Astrocyte of the cerebellum (primary cell): ENCODE data around the gene PSMB5.
A peak's percentile ranks its signal among the peaks of the same experiment; 100 is the strongest.

Source experiments
- DNase-seq: peaks from one replicate; pipeline ENCODE4 v3.0.0-alpha.2; 2011; ENCODE audit warnings: low read depth
- H3K4me3 ChIP-seq: 2 replicates; pipeline ENCODE4 v1.5.1; 2011; ENCODE audit warnings: mild to moderate bottlenecking, low read depth, low read length, moderate library complexity
- in situ Hi-C: cut with HindIII; loops from 2 replicates; pipeline ENCODE4 v1.10.0; 2017; ENCODE audit warnings: low sequenced_read_pairs
- TF ChIP-seq, protein P1 (sequence below): IDR thresholded peaks from 2 replicates; pipeline ENCODE4 v1.5.1; 2012; ENCODE audit warnings: low read length, low read depth, moderate library complexity, mild to moderate bottlenecking; ENCODE audit errors: missing control alignments

PSMB5 gene

DNA sequence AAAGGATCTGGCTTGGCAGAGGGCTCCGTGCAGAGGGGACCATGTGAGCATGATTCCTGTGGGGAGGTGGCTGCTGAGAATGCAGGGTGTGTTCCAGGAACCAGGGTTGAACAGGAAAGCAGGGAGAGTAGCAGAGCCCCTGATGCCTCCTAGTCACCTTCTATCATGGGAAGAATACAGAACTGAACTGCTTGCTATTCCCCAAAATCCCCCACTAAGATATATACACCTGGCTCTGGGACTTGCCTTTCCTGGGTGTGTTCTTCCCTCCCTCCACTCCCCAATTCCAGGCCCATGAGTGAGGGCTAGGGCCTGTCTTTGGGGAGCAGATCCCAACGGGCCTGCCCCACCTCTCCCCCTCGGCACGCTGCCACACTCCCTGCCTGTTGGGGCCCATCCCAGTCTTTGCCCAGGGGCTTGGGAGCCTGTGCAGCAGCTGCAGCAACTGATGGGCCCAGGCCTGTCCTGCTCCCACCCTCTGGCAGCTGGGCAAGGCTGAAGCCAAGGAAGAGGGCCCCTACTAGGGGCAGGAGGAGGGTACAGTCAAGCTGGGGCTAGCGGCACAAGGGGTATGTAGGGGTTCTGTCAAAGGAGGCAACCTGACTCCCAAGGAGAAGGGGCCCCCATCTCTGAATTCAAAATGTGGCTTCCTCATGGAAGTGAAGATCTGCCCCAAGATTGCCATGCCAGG, 55.6 kb downstream of the PSMB5 start:
- TF ChIP-seq, protein P1, sequence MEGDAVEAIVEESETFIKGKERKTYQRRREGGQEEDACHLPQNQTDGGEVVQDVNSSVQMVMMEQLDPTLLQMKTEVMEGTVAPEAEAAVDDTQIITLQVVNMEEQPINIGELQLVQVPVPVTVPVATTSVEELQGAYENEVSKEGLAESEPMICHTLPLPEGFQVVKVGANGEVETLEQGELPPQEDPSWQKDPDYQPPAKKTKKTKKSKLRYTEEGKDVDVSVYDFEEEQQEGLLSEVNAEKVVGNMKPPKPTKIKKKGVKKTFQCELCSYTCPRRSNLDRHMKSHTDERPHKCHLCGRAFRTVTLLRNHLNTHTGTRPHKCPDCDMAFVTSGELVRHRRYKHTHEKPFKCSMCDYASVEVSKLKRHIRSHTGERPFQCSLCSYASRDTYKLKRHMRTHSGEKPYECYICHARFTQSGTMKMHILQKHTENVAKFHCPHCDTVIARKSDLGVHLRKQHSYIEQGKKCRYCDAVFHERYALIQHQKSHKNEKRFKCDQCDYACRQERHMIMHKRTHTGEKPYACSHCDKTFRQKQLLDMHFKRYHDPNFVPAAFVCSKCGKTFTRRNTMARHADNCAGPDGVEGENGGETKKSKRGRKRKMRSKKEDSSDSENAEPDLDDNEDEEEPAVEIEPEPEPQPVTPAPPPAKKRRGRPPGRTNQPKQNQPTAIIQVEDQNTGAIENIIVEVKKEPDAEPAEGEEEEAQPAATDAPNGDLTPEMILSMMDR = no peak
- peak overlapping the region; percentile 91 for H3K4me3 ChIP-seq
- no peak for DNase-seq
- in situ Hi-C loops = no loop called here

DNA sequence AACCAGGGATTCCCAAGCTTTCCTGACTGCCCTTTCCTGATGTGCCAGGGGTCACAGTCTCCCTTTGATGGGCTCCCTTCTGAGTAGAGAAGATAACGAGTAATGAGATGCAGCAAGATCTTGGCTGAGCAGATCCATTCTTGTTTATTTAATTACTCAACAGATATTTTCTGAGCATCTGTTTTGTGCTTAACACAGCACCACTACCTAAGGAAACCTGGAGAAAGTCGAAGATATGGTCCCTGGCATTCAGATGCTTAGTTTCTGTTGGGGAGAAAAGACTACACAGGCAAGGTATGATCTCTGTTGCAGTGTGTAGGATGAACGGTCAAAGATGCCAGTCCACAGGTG, 56.2 kb downstream of the PSMB5 start:
- no peak for DNase-seq
- peak overlapping the region; percentile 91 for H3K4me3 ChIP-seq
- in situ Hi-C loops = no loop called here
- TF ChIP-seq, protein P1 = no peak

DNA sequence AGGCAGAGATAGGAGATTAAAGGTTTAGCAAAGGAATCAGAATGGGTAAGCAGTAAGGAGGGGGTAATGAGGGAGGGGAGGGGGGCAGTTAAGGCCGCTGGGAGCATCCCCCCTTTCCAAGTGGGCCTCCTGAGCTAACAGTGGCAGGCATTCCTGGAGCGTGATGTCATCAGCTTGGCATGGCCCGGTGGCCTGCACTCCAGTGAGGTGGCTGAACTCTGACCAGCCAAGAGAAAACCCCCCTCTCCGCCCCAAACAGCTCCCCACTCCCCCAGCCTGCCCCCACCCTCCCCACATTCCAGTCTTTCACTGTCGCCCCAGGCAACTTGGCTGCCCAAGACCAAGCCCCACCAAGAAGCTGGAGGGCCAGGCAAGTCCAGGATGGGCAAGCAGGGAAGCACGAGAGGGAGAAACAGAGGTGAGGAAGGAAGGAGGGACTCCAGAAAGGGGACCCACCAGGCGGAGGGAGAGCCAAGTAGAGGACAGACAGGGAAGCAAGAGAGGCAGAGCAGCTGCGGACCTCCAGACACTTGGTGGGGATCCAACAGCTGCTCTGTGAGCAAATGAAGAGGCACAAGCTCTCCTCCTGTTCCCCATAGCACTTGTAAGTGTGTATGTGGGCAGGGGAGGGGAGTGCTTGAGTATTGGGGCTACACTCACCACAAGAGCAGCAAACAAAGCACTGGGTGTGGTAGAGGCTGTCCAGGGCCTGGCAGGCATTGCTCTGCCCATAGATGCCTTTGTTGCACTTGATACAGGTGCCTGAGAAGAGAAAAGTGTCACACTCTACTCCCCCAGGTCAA, 56.8 kb downstream of the PSMB5 start:
- peak overlapping the region; percentile 91 for H3K4me3 ChIP-seq
- in situ Hi-C loops = no loop called here
- TF ChIP-seq, protein P1 = no peak
- no peak for DNase-seq

DNA sequence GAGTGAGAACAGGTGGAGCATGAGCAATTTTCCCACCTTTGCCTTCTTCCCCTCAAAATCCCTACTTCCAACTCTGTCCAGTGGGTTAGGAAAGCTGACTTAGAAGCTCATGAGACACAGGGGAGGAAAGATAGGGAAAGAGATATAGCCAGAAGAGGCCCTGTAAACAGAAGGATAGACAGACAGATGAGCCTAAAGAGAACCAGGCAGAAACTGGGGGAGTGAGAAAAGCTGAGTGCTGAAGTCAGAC, 57.3 kb downstream of the PSMB5 start:
- in situ Hi-C loops = no loop called here
- no peak for DNase-seq
- H3K4me3 ChIP-seq = no peak overlapping the region
- TF ChIP-seq, protein P1 = no peak

DNA sequence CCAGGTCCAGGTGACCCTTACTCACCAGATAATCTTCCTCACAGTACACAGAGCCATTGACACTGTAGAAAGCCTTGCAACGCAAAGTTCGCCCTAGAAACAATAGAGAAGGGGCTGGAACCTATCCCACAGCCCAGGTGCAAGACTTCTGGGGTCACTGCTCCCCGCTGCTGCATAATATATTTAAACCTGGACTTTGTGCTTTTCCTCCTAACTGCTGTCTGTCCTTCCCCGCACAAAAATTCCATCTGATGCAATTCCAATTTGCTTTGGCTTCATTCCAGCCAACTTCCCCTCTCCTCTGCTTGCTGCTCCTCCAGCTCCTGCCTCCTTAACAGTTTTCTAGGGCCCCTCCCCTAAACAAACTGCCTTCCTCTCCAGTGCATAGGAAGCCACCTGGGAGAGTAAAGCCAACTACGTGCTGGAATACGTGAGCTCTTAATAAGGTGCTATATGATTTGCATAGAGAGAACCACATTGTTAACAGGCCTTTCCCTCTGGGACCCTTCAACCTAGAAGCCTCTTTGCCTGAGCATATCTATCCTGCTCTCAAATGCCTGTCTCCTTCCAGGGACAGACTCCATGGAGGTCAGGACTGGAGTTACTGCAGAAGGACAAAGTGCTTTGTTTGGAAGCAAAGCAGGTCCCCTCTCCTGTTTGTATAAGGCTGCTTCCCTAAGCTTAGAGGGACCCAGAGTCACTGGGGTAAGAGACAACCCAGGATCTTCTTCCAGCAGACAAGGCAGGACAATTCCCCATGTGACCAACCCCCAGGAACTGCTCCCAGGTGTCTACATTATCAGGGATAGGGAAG, 57.9 kb downstream of the PSMB5 start:
- H3K4me3 ChIP-seq = no peak overlapping the region
- DNase-seq = no peak
- in situ Hi-C loops = no loop called here
- TF ChIP-seq, protein P1 = no peak
